HUES64 (cell line): ENCODE measurements around the gene FRMPD2.
A peak's percentile ranks its signal among the peaks of the same experiment; 100 is the strongest.
"Not testable (repeated sequence)": the region's sequence is repeated elsewhere in the genome, so short reads cannot be mapped to it uniquely, and the experiment has no call there.

ENCODE experiments used
- H3K27ac ChIP-seq: 2 replicates; pipeline ENCODE4 v1.7.0; 2013; ENCODE audit warnings: low read depth, low read length, inconsistent platforms
- H3K27me3 ChIP-seq: 2 replicates; pipeline ENCODE4 v1.6.1; 2013; ENCODE audit warnings: mild to moderate bottlenecking, low read length; ENCODE audit not compliant: insufficient read depth
- H3K36me3 ChIP-seq: 2 replicates; pipeline ENCODE4 v1.6.1; 2013; ENCODE audit warnings: mild to moderate bottlenecking, low read length; ENCODE audit not compliant: insufficient read depth
- H3K4me1 ChIP-seq: 2 replicates; pipeline ENCODE4 v1.6.1; 2013; ENCODE audit warnings: mild to moderate bottlenecking, low read length, moderate library complexity; ENCODE audit not compliant: insufficient read depth
- H3K4me3 ChIP-seq: 2 replicates; pipeline ENCODE4 v1.5.1; 2013; ENCODE audit warnings: mild to moderate bottlenecking, low read length, moderate library complexity
- H3K9ac ChIP-seq: 2 replicates; pipeline ENCODE4 v1.6.1; 2013; ENCODE audit warnings: mild to moderate bottlenecking, low read depth, low read length
- H3K9me3 ChIP-seq: 2 replicates; pipeline ENCODE4 v1.6.1; 2013; ENCODE audit warnings: low read depth, low read length; ENCODE audit not compliant: insufficient read depth
- WGBS: fragments of 150-250, 120-280 bp; methylation state at CpG from one replicate; pipeline ENCODE4 v1.1.7; 2013; ENCODE audit warnings: missing lambda C conversion rate; 5-methylcytosine and 5-hydroxymethylcytosine counted together

Gene FRMPD2

DNA sequence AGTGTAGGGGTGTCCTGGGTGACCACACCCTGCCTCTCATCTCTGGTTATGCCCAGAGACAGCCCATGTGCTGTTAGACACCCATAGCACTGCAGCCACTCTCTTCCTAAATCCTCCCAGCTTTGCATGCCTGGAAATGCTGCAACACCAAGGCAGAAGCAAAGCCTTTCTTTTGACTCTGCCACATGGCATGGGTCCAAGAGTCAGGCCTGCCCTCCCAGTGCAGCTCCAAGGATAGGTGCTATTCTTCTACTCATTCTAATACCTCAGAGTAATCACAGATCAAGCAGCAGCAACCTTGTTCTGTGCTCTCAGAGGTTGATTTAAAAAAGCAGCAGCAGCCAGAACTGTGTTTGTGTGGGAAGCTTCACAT is 23.4 kb downstream of the FRMPD2 start:
- no peaks in the 10 kb centered on the region for H3K9me3 ChIP-seq
- no peak overlapping the region for H3K4me3 ChIP-seq
- no peaks in the 10 kb centered on the region for H3K36me3 ChIP-seq
- H3K27me3 ChIP-seq: no peaks in the 10 kb centered on the region
- peaks cover 17% of the 10 kb centered on the region for H3K4me1 ChIP-seq
- H3K27ac ChIP-seq: no peak overlapping the region
- H3K9ac ChIP-seq: no peak overlapping the region

DNA sequence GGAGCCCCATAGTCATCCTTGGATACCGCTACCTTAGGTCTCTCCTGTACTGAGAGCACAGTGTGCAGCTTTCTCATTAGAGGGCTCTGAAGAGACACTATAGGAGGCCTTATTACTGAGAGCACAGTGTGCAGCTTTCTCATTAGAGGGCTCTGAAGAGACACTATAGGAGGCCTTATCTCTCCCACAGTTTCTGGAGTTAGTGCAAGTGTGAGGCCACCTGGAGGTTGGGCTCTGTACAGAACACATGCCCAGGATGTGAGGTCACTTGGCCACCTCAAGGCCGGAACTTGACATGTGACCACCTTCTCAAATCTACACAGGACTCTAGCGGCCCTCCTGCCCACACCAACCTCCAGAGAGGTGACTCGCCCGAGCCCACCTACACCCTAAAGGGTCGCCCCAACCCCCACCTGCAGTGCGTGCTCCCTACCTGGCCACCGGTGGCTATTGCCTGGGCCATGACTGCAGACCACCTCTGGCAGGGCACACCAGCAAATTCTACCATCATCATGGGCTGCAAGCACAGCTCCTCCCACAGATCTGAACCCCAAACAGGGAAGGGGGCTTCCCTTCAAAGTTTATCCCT is 24.6 kb downstream of the FRMPD2 start:
- H3K36me3 ChIP-seq: no peaks in the 10 kb centered on the region
- 93% methylated on average over 8 of the region's 8 CpGs for WGBS
- no peaks in the 10 kb centered on the region for H3K9me3 ChIP-seq
- no peaks in the 10 kb centered on the region for H3K27me3 ChIP-seq
- no peak overlapping the region for H3K9ac ChIP-seq
- no peak overlapping the region for H3K27ac ChIP-seq
- no peak overlapping the region for H3K4me3 ChIP-seq
- peaks cover 17% of the 10 kb centered on the region for H3K4me1 ChIP-seq

- 94% methylated on average over 6 of the region's 6 CpGs for WGBS
- peaks cover 17% of the 10 kb centered on the region for H3K4me1 ChIP-seq
Observed at GRCh38 chr10:48249004-48249762, 25.3 kb downstream of the FRMPD2 start.

DNA sequence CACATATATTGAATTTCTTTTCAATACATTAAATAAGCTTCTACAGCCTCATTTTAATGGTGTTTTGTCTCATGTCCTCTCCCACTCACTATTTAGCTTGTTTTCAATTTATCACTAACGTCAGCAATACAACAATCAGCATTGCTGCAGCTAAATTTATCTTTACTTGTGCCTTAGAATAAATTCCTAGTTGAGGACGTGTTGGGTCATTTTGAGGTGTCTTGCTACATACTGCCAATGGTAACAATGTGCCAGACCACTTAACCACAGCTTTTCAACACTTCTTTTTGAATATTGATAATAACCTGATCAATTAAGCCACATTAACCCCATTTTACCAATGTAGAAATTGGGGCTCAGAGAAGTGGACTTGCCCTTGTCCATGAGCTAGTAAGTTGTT is 26.0 kb downstream of the FRMPD2 start:
- no peaks in the 10 kb centered on the region for H3K36me3 ChIP-seq
- no peak overlapping the region for H3K9ac ChIP-seq
- H3K4me3 ChIP-seq: no peak overlapping the region
- H3K27ac ChIP-seq: no peak overlapping the region
- H3K27me3 ChIP-seq: no peaks in the 10 kb centered on the region
- WGBS: 88% methylated on average over 2 of the region's 2 CpGs
- peaks cover 21% of the 10 kb centered on the region for H3K4me1 ChIP-seq
- no peaks in the 10 kb centered on the region for H3K9me3 ChIP-seq

More at GRCh38 chr10:48249004-48249762, 25.3 kb downstream of the FRMPD2 start:
- Histone ChIP-seq H3K4me3 (no peak overlapping the region), H3K36me3 (no peaks in the 10 kb centered on the region), H3K9me3 (no peaks in the 10 kb centered on the region), H3K27ac (no peak overlapping the region), H3K27me3 (no peaks in the 10 kb centered on the region), H3K9ac (no peak overlapping the region)

DNA sequence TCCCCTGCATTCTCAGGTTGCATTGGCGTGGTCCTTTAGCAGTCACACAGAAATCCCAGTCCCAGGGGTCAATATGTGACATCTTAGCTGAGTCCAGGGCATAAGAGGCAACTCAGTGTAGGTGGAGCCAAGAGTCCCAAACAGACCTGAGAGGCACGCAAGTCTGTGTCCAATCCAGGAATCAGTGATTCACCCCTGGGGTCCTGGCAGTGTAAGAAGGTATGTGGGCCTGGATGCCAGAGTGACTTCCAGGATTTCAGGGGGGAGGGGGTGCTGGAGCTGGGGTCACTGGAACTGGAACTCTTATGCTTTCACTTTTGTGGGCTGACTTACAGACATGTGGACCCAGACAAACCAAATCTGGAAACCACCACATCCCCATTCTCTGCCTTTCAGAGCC is 26.8 kb downstream of the FRMPD2 start:
- peaks cover 25% of the 10 kb centered on the region for H3K4me1 ChIP-seq
- H3K27me3 ChIP-seq: no peaks in the 10 kb centered on the region
- H3K27ac ChIP-seq: no peak overlapping the region
- no peaks in the 10 kb centered on the region for H3K36me3 ChIP-seq
- no peak overlapping the region for H3K9ac ChIP-seq
- no peaks in the 10 kb centered on the region for H3K9me3 ChIP-seq
- no peak overlapping the region for H3K4me3 ChIP-seq
- 90% methylated on average over 2 of the region's 2 CpGs for WGBS

DNA sequence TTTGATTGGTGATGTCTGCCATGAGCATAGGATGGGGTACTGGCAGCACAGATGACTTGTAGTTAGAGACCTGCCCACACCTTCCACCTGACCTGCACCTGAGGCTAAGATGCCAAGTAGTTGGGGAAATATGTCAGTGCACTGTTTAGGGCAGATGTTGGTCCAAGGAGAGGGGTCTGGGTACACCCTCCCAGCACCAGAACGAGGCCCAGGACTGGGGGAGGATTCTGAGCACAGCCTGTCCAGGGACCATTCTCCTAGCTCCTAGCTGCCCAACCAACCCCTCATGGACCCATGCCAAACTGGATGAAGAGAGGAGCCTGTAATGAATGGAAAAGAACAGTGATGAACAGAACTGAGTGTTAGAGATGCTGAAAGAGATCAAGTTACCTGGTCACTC is 28.0 kb downstream of the FRMPD2 start:
- Histone ChIP-seq H3K27ac (no peak overlapping the region), H3K27me3 (no peaks in the 10 kb centered on the region), H3K36me3 (no peaks in the 10 kb centered on the region), H3K9me3 (no peaks in the 10 kb centered on the region), H3K9ac (no peak overlapping the region), H3K4me3 (no peak overlapping the region), H3K4me1 (peaks cover 15% of the 10 kb centered on the region; the same call in 1 of the 2 replicates)
- WGBS: 67% methylated on average over 1 of the region's 1 CpG

- Histone ChIP-seq H3K27ac (no peak overlapping the region), H3K4me1 (0 out of 2 replicates have a peak, but pooled peaks cover 10% of the 10 kb centered on the region), H3K9ac (no peak overlapping the region), H3K4me3 (no peak overlapping the region), H3K36me3 (no peaks in the 10 kb centered on the region), H3K9me3 (no peaks in the 10 kb centered on the region), H3K27me3 (no peaks in the 10 kb centered on the region)
- 88% methylated on average over 3 of the region's 3 CpGs for WGBS
Observed at GRCh38 chr10:48245977-48246376, 28.5 kb downstream of the FRMPD2 start.

GRCh38 chr10:48243921-48244320 is 30.6 kb downstream of the FRMPD2 start:
- 92% methylated on average over 5 of the region's 5 CpGs for WGBS
- not testable (repeated sequence) for H3K27me3 ChIP-seq, H3K27ac ChIP-seq, H3K36me3 ChIP-seq, H3K9ac ChIP-seq, H3K9me3 ChIP-seq, H3K4me3 ChIP-seq
- H3K4me1 ChIP-seq: 0 out of 2 replicates have a peak, but pooled peaks cover 10% of the 10 kb centered on the region

- Histone ChIP-seq H3K27ac (0 out of 2 replicates have a peak overlapping the region, but pooled peaks have one; percentile 8), H3K27me3 (no peaks in the 10 kb centered on the region), H3K36me3 (no peaks in the 10 kb centered on the region), H3K9me3 (no peaks in the 10 kb centered on the region), H3K9ac (no peak overlapping the region), H3K4me3 (no peak overlapping the region), H3K4me1 (0 out of 2 replicates have a peak, but pooled peaks cover 10% of the 10 kb centered on the region)
- WGBS: 57% methylated on average over 7 of the region's 7 CpGs
Observed at GRCh38 chr10:48243487-48243886, 31.0 kb downstream of the FRMPD2 start.

- H3K9me3 ChIP-seq: no peaks in the 10 kb centered on the region
- 92% methylated on average over 15 of the region's 15 CpGs for WGBS
- no peak overlapping the region for H3K9ac ChIP-seq
- H3K4me3 ChIP-seq: no peak overlapping the region
- H3K27me3 ChIP-seq: no peaks in the 10 kb centered on the region
- H3K4me1 ChIP-seq: 0 out of 2 replicates have a peak, but pooled peaks cover 10% of the 10 kb centered on the region
- H3K27ac ChIP-seq: no peak overlapping the region
- no peaks in the 10 kb centered on the region for H3K36me3 ChIP-seq
Observed at GRCh38 chr10:48242171-48242904, 32.2 kb downstream of the FRMPD2 start.

- Histone ChIP-seq H3K27ac (no peak overlapping the region), H3K9ac (no peak overlapping the region), H3K36me3 (no peaks in the 10 kb centered on the region), H3K4me1 (0 out of 2 replicates have a peak, but pooled peaks cover 11% of the 10 kb centered on the region), H3K27me3 (no peaks in the 10 kb centered on the region), H3K9me3 (no peaks in the 10 kb centered on the region), H3K4me3 (no peak overlapping the region)
Observed at GRCh38 chr10:48241332-48241731, 33.2 kb downstream of the FRMPD2 start.
